H1 (cell line): ENCODE measurements around the gene ENTR1. TPM values are rescaled to one million over a fixed set of nuclear protein-coding genes. Genes with fewer than 3 reads are reported as not detected.

ENCODE experiments used
- CTCF ChIA-PET: fragments of 300-600 bp; sonication (Branson Sonifier 250); formaldehyde crosslinking; loops from one replicate; lab custom pipeline; 2021; ENCODE audit not compliant: partially characterized antibody; lab: Charles Lee
- POLR2A ChIA-PET: fragments of 300-600 bp; sonication (Branson Sonifier 250); formaldehyde crosslinking; loops from one replicate; lab custom pipeline; 2021; ENCODE audit warnings: inconsistent platforms; ENCODE audit not compliant: partially characterized antibody; lab: Charles Lee
- DNase-seq, 2 experiments: peaks; one replicate each; pipeline versions ENCODE4 v3.0.0 to v3.0.0-alpha.2; 2010 to 2022; ENCODE audit warnings: low spot score in 2 of 2, low read depth in 1 of 2, mixed read lengths in 1 of 2
- FAIRE-seq: peaks from 2 replicates; lab custom pipeline; 2011; peaks lifted over from hg19 to GRCh38; lab: Jason Lieb, UNC
- H2AFZ ChIP-seq: 2 replicates; pipeline ENCODE4 v1.8.1; 2012; ENCODE audit warnings: low read length, inconsistent platforms
- H2AK5ac ChIP-seq: 2 replicates; pipeline ENCODE4 v1.6.1; 2013; ENCODE audit warnings: low read depth, low read length
- H2BK120ac ChIP-seq: replicated peaks from 2 replicates; pipeline ENCODE3; 2013; ENCODE audit warnings: low read depth, low read length, inconsistent platforms
- H2BK12ac ChIP-seq: 2 replicates; pipeline ENCODE4 v1.6.1; 2013; ENCODE audit warnings: low read depth, low read length
- H2BK15ac ChIP-seq: 2 replicates; pipeline ENCODE4 v1.6.1; 2013; ENCODE audit warnings: low read length
- H2BK20ac ChIP-seq: 2 replicates; pipeline ENCODE4 v1.6.1; 2013; ENCODE audit warnings: low read length
- H2BK5ac ChIP-seq: 2 replicates; pipeline ENCODE4 v1.6.1; 2013; ENCODE audit warnings: low read depth, low read length
- H3K14ac ChIP-seq: 2 replicates; pipeline ENCODE4 v1.6.1; 2013; ENCODE audit warnings: inconsistent platforms; ENCODE audit not compliant: insufficient read length
- H3K18ac ChIP-seq: 2 replicates; pipeline ENCODE4 v1.6.1; 2013; ENCODE audit warnings: low read length; ENCODE audit errors: extremely low read depth
- H3K23ac ChIP-seq: 2 replicates; pipeline ENCODE4 v1.6.1; 2013; ENCODE audit warnings: inconsistent platforms; ENCODE audit not compliant: insufficient read length
- H3K23me2 ChIP-seq: 2 replicates; pipeline ENCODE4 v1.6.1; 2013; ENCODE audit warnings: low read depth, low read length
- H3K27ac ChIP-seq: 2 replicates; pipeline ENCODE4 v1.6.1; 2011; ENCODE audit warnings: low read depth, low read length, inconsistent platforms
- H3K27me3 ChIP-seq, 4 experiments: replicated peaks in 1 of 4; 1 replicate in 1 of 4; 2 replicates in 3 of 4; pipeline versions ENCODE4 v1.6.1 to v1.8.1; 2011 to 2013; ENCODE audit warnings: low read length in 3 of 4, mild to moderate bottlenecking in 3 of 4, inconsistent platforms in 2 of 4, mixed read lengths in 2 of 4, moderate library complexity in 1 of 4; ENCODE audit not compliant: control insufficient read depth in 3 of 4, insufficient read depth in 3 of 4; ENCODE audit errors: extremely low read depth in 1 of 4
- H3K36me3 ChIP-seq, 4 experiments: 2 replicates each; pipeline versions ENCODE4 v1.6.1 to v1.8.1; 2011 to 2013; ENCODE audit warnings: mild to moderate bottlenecking in 4 of 4, low read length in 3 of 4, moderate library complexity in 2 of 4, control low read depth in 1 of 4, inconsistent platforms in 1 of 4; ENCODE audit not compliant: insufficient read depth in 4 of 4, control insufficient read depth in 2 of 4
- H3K4ac ChIP-seq: replicated peaks from 2 replicates; pipeline ENCODE3; 2013; ENCODE audit warnings: low read length, low read depth, mixed read lengths, inconsistent platforms; ENCODE audit not compliant: insufficient read length
- H3K4me1 ChIP-seq, 4 experiments: replicated peaks in 1 of 4; 1 replicate in 1 of 4; 2 replicates in 3 of 4; pipeline versions ENCODE4 v1.6.1 to v1.8.1; 2011 to 2013; ENCODE audit warnings: low read length in 3 of 4, inconsistent platforms in 2 of 4, mixed read lengths in 1 of 4; ENCODE audit not compliant: insufficient read depth in 4 of 4, control insufficient read depth in 3 of 4
- H3K4me2 ChIP-seq, 2 experiments: 2 replicates each; pipeline versions ENCODE4 v1.6.1 to v1.8.1; 2011 to 2013; ENCODE audit warnings: low read depth in 2 of 2, low read length in 2 of 2, control low read depth in 1 of 2, inconsistent platforms in 1 of 2, mild to moderate bottlenecking in 1 of 2; ENCODE audit not compliant: insufficient read depth in 1 of 2
- H3K4me3 ChIP-seq, 4 experiments: fragments of 200-600, 300-600 bp in 1 of 4; sonication (generic), shearing (Covaris generic), sonication (Bioruptor Twin) in 1 of 4; 2 replicates each; pipeline versions ENCODE4 v1.5.1 to v1.8.1; 2011 to 2016; ENCODE audit warnings: low read length in 4 of 4, low read depth in 3 of 4, control low read depth in 2 of 4, inconsistent platforms in 2 of 4, mild to moderate bottlenecking in 2 of 4, mixed read lengths in 1 of 4, moderate library complexity in 1 of 4; ENCODE audit not compliant: insufficient read depth in 2 of 4; ENCODE audit errors: extremely low read depth in 1 of 4
- H3K56ac ChIP-seq: replicated peaks from 2 replicates; pipeline ENCODE3; 2013; ENCODE audit warnings: low read depth, mild to moderate bottlenecking, mixed read lengths, low read length, inconsistent platforms; ENCODE audit not compliant: insufficient read length
- H3K79me1 ChIP-seq: 2 replicates; pipeline ENCODE4 v1.6.1; 2013; ENCODE audit warnings: low read depth, low read length, control low read depth
- H3K79me2 ChIP-seq, 2 experiments: 2 replicates each; pipeline versions ENCODE4 v1.6.1 to v1.8.1; 2012 to 2013; ENCODE audit warnings: low read length in 2 of 2, mild to moderate bottlenecking in 2 of 2, inconsistent platforms in 1 of 2; ENCODE audit not compliant: insufficient read depth in 2 of 2, control insufficient read depth in 1 of 2
- H3K9ac ChIP-seq, 4 experiments: replicated peaks in 1 of 4; 1 replicate in 1 of 4; 2 replicates in 3 of 4; pipeline versions ENCODE4 v1.6.1 to v1.8.1; 2011 to 2013; ENCODE audit warnings: low read depth in 3 of 4, low read length in 3 of 4, control low read depth in 2 of 4, mild to moderate bottlenecking in 2 of 4, moderate library complexity in 2 of 4, inconsistent platforms in 1 of 4; ENCODE audit errors: extremely low read depth in 1 of 4
- H3K9me3 ChIP-seq, 2 experiments: 2 replicates each; pipeline versions ENCODE4 v1.6.1 to v1.8.1; 2012 to 2013; ENCODE audit warnings: mild to moderate bottlenecking in 2 of 2, moderate library complexity in 2 of 2, control low read depth in 1 of 2, inconsistent platforms in 1 of 2, low read depth in 1 of 2, low read length in 1 of 2, mixed read lengths in 1 of 2; ENCODE audit not compliant: insufficient read depth in 2 of 2
- H4K20me1 ChIP-seq, 2 experiments: replicated peaks in 1 of 2; 2 replicates each; pipeline versions ENCODE3 to v1.8.1; 2011 to 2013; ENCODE audit warnings: inconsistent platforms in 2 of 2, low read length in 2 of 2, mild to moderate bottlenecking in 1 of 2; ENCODE audit not compliant: insufficient read depth in 2 of 2, control insufficient read depth in 1 of 2
- H4K5ac ChIP-seq: 2 replicates; pipeline ENCODE4 v1.6.1; 2013; ENCODE audit warnings: low read length, low read depth, mixed read lengths, inconsistent platforms; ENCODE audit not compliant: insufficient read length
- H4K8ac ChIP-seq: 2 replicates; pipeline ENCODE4 v1.8.0; 2013; ENCODE audit warnings: mild to moderate bottlenecking, moderate library complexity, low read length, inconsistent platforms; ENCODE audit not compliant: insufficient read depth; ENCODE audit errors: extremely low read depth
- H4K91ac ChIP-seq: replicated peaks from 2 replicates; pipeline ENCODE3; 2013; ENCODE audit warnings: low read length, mixed read lengths, inconsistent platforms; ENCODE audit not compliant: insufficient read length
- ASH2L ChIP-seq: fragments of 200-600, 300-600 bp; sonication (generic); IDR thresholded peaks from one replicate; pipeline ENCODE4 v1.7.1; 2017; ENCODE audit warnings: low read length
- ATF2 ChIP-seq: IDR thresholded peaks from 2 replicates; pipeline ENCODE4 v1.6.1; 2012; ENCODE audit warnings: low read length, inconsistent platforms
- BCL11A ChIP-seq, 2 experiments: IDR thresholded peaks; one replicate each; pipeline ENCODE4 v1.6.1; 2011; ENCODE audit warnings: low read depth in 2 of 2, low read length in 2 of 2, mild to moderate bottlenecking in 2 of 2
- HDAC6 ChIP-seq: IDR thresholded peaks from one replicate; pipeline ENCODE4 v1.7.1; 2012; ENCODE audit warnings: low read depth, mild to moderate bottlenecking, inconsistent platforms, low read length, moderate library complexity
- POLR2A ChIP-seq, 2 experiments: IDR thresholded peaks; 1 replicate in 1 of 2; 2 replicates in 1 of 2; pipeline ENCODE4 v1.6.1; 2011; ENCODE audit warnings: low read depth in 2 of 2, low read length in 2 of 2, mild to moderate bottlenecking in 2 of 2; ENCODE audit errors: control extremely low read depth in 1 of 2
- POU5F1 ChIP-seq: IDR thresholded peaks from 2 replicates; pipeline ENCODE4 v1.6.1; 2011; ENCODE audit warnings: low read depth, mild to moderate bottlenecking, low read length, moderate library complexity
- RNF2 ChIP-seq: fragments of 200-900, 300-1000 bp; sonication (generic); IDR thresholded peaks from 2 replicates; pipeline ENCODE4 v1.7.1; 2016; ENCODE audit warnings: borderline replicate concordance, low read depth, mild to moderate bottlenecking, antibody characterized with exemption, low read length; ENCODE audit not compliant: poor library complexity, severe bottlenecking; ENCODE audit errors: missing control alignments
- RXRA ChIP-seq: IDR thresholded peaks from 2 replicates; pipeline ENCODE4 v1.6.1; 2011; ENCODE audit warnings: low read depth, mild to moderate bottlenecking, low read length, moderate library complexity; ENCODE audit not compliant: insufficient read depth
- SIRT6 ChIP-seq: IDR thresholded peaks from one replicate; pipeline ENCODE4 v1.7.1; 2012; ENCODE audit warnings: low read length, inconsistent platforms
- TCF12 ChIP-seq: IDR thresholded peaks from 2 replicates; pipeline ENCODE4 v1.6.1; 2011; ENCODE audit warnings: low read depth, mild to moderate bottlenecking, low read length
- TEAD4 ChIP-seq: IDR thresholded peaks from 2 replicates; pipeline ENCODE4 v1.6.1; 2012; ENCODE audit warnings: low read depth, low read length, inconsistent platforms, mixed read lengths
- WGBS, 2 experiments: shearing (Covaris generic) in 1 of 2; methylation state at CpG; one replicate each; pipeline versions ENCODE4 v1.1.6 to v1.1.7; 2013 to 2015; ENCODE audit warnings: low lambda C conversion rate in 2 of 2, mixed read lengths in 2 of 2, inconsistent platforms in 1 of 2, low coverage in 1 of 2, missing lambda C conversion rate in 1 of 2; ENCODE audit not compliant: insufficient replicate concordance in 2 of 2, insufficient coverage in 1 of 2, insufficient read length in 1 of 2; ENCODE audit errors: extremely low coverage in 1 of 2, missing lambda C conversion rate in 1 of 2; 5-methylcytosine and 5-hydroxymethylcytosine counted together
- polyA plus RNA-seq, 7 experiments: library from polyadenylated mRNA; depleted of rRNA in 3 of 7; stranded (reverse) in 5 of 7; unstranded in 2 of 7; fragments of >200 nt in 5 of 7; fragments of 200-250 nt in 2 of 7; gene quantifications; 1 replicate in 5 of 7; 2 replicates in 1 of 7; 4 replicates in 1 of 7; pipeline versions ENCODE4 v1.2.1 to v1.2.3, GENCODE V29; 2011 to 2013; ENCODE audit warnings: missing spikeins in 2 of 7, mixed read lengths in 2 of 7
- total RNA-seq: library from RNA; stranded (reverse); fragmentation: NEBNext Ultra II Directional; extraction: Animal tissue kit (Norgen Biotek cat#: 25700); gene quantifications from 2 replicates; pipeline ENCODE4 v1.2.1, GENCODE V29; 2021

Gene ENTR1
- total and polyA plus RNA-seq, 2 of the 8 experiments (the other 6 are each of a cell fraction or from before 2014, with no cell fraction given) = 65.2 to 102 TPM

GRCh38 chr9:136434580-136435169 lies 24.3 kb upstream of the ENTR1 start:
- Histone ChIP-seq H2BK12ac (no peak overlapping the region), H3K4me3 (no peak overlapping the region), H3K9me3 (no peaks in the 10 kb centered on the region), H2BK20ac (no peak overlapping the region), H2BK15ac (no peak overlapping the region), H2BK120ac (no peak overlapping the region), H4K5ac (no peak overlapping the region), H2BK5ac (no peak overlapping the region), H3K18ac (no peak overlapping the region), H3K23ac (no peak overlapping the region), H3K79me1 (peaks cover 13% of the 10 kb centered on the region), H4K8ac (no peak overlapping the region), H3K56ac (no peak overlapping the region), H3K14ac (no peak overlapping the region), H3K79me2 (peaks cover 0 to 24% of the 10 kb centered on the region in 2 experiments; a peak in 1 of 4 replicates), H3K36me3 (peaks cover 0 to 3% (median 0%) of the 10 kb centered on the region in 4 experiments; a peak in 2 of 8 replicates), H3K9ac (no peak overlapping the region), H3K27me3 (peaks cover 0 to 2% (median 0%) of the 10 kb centered on the region in 4 experiments; a peak in 2 of 7 replicates), H2AK5ac (no peak overlapping the region), H3K4me1 (peaks cover 0 to 7% (median 2%) of the 10 kb centered on the region in 4 experiments; a peak in 1 of 7 replicates), H3K4ac (no peak overlapping the region), H3K23me2 (peaks cover 9% of the 10 kb centered on the region; the same call in 1 of the 2 replicates), H2AFZ (no peak overlapping the region), H3K27ac (no peak overlapping the region), H4K91ac (no peak overlapping the region), H3K4me2 (no peak overlapping the region), H4K20me1 (peaks cover 14 to 27% of the 10 kb centered on the region in 2 experiments)
- WGBS, 2 experiments = 94% methylated on average over 14 of the region's 17 CpGs; no CpG with 5 or more reads in 1 of the 2 experiments
- DNase-seq (no peak), FAIRE-seq (no peak)
- POLR2A ChIA-PET = interaction anchor here (0.8 to 4.2 kb wide), 3 partner anchors 10 to 98 kb away, joined by 3 to 22 read pairs (median 3); no protein-coding TSS in a partner anchor
- CTCF ChIA-PET = interaction anchor here (0.5 to 2.4 kb wide), 9 partner anchors 10 to 237 kb away, joined by 3 to 5 read pairs (median 3); no protein-coding TSS in a partner anchor
- TF ChIP-seq TCF12 = no peak
- TF ChIP-seq RNF2 = no peak
- no peak for TF ChIP-seq ATF2
- no peak for TF ChIP-seq HDAC6
- TF ChIP-seq RXRA = no peak
- no peak for TF ChIP-seq POU5F1
- no peak for TF ChIP-seq ASH2L
- TF ChIP-seq SIRT6 = no peak
- no peak for TF ChIP-seq POLR2A (IDR thresholded peaks at IDR 0.05; ENCODE audit: control extremely low read depth in 1 of 2, low read depth in 2 of 2, low read length in 2 of 2)
- TF ChIP-seq TEAD4 = no peak
- TF ChIP-seq BCL11A (IDR thresholded peaks at IDR 0.05; ENCODE audit: low read depth in 2 of 2, low read length in 2 of 2) = no peak
